Thyroid gland (tissue), 4 donors: Measurements from ENCODE around the gene NAA15.

Experiments
- CTCF ChIP-seq, 6 experiments: fragments of 200-600 bp in 3 of 6; fragments of 450-650 bp in 3 of 6; sonication (generic) in 3 of 6; IDR thresholded peaks; one replicate each; pipeline ENCODE4 v1.5.1; 2016 to 2019; ENCODE audit warnings: antibody characterized with exemption in 6 of 6, mild to moderate bottlenecking in 2 of 6, inconsistent platforms in 1 of 6, moderate library complexity in 1 of 6
- POLR2A ChIP-seq, 2 donors: fragments of 450-650 bp; IDR thresholded peaks; one replicate each; pipeline ENCODE4 v1.6.1; 2017; ENCODE audit warnings: antibody characterized with exemption in 2 of 2, mild to moderate bottlenecking in 2 of 2, moderate library complexity in 1 of 2

- TF ChIP-seq POLR2A (IDR thresholded peaks at IDR 0.05) (no peak), CTCF (IDR thresholded peaks at IDR 0.05) (no peak)
Observed at GRCh38 chr4:139265654-139266053, 35.7 kb upstream of the NAA15 start.
